Daoy (cell line): Measurements from ENCODE around the gene SIX3. TPM values are rescaled to one million over a fixed set of nuclear protein-coding genes. Genes with fewer than 3 reads are reported as not detected.
A peak's percentile ranks its signal among the peaks of the same experiment; 100 is the strongest.

Experiments used
- DNase-seq: peaks from one replicate; pipeline ENCODE4 v3.0.0-alpha.2; 2015; ENCODE audit warnings: low read depth
- total RNA-seq: library from RNA; depleted of rRNA; stranded (reverse); fragments of >200 nt; shearing (Covaris generic); gene quantifications from 2 replicates; pipeline ENCODE4 v1.2.3, GENCODE V29; 2014

The SIX3 gene
- total RNA-seq, 1 experiment from 2014 or later = not detected

GRCh38 chr2:44931198-44931780, 10.2 kb upstream of the SIX3 start:
- DNase-seq = no peak

- DNase-seq = no peak
Measured at GRCh38 chr2:44932079-44932478, 9.4 kb upstream of the SIX3 start.

- DNase-seq = no peak
Measured at GRCh38 chr2:44932564-44933392, 8.7 kb upstream of the SIX3 start.

GRCh38 chr2:44933434-44933951, 8.0 kb upstream of the SIX3 start:
- no peak for DNase-seq

- DNase-seq = no peak
Measured at GRCh38 chr2:44934038-44934982, 7.2 kb upstream of the SIX3 start.

- no peak for DNase-seq
Measured at GRCh38 chr2:44934983-44935728, 6.3 kb upstream of the SIX3 start.

GRCh38 chr2:44935729-44936098, 5.8 kb upstream of the SIX3 start:
- DNase-seq = no peak

GRCh38 chr2:44936275-44936674, 5.2 kb upstream of the SIX3 start:
- no peak for DNase-seq

- no peak for DNase-seq
Measured at GRCh38 chr2:44936715-44937687, 4.5 kb upstream of the SIX3 start.

- DNase-seq = peak; percentile 57
Measured at GRCh38 chr2:44937688-44938240, 3.7 kb upstream of the SIX3 start.

- peak; percentile 35 for DNase-seq
Measured at GRCh38 chr2:44938287-44939105, 3.0 kb upstream of the SIX3 start.

- DNase-seq = no peak
Measured at GRCh38 chr2:44939106-44940048, 2.1 kb upstream of the SIX3 start.

GRCh38 chr2:44940049-44940494, 1.4 kb upstream of the SIX3 start:
- DNase-seq = no peak

- DNase-seq = no peak
Measured at GRCh38 chr2:44940732-44941464, 604 bp upstream of the SIX3 start.

GRCh38 chr2:44942304-44943030, 965 bp downstream of the SIX3 start:
- no peak for DNase-seq

GRCh38 chr2:44943031-44943692, 1.7 kb downstream of the SIX3 start:
- no peak for DNase-seq
